NCI-H524 treated with DMSO at 0.1 percent for 48 hours (cell line): ENCODE results near the gene EGLN1.

ENCODE experiments used
- DNase-seq: peaks from one replicate; lab custom pipeline; 2025; lab: John Stamatoyannopoulos, UW

Gene EGLN1

DNA sequence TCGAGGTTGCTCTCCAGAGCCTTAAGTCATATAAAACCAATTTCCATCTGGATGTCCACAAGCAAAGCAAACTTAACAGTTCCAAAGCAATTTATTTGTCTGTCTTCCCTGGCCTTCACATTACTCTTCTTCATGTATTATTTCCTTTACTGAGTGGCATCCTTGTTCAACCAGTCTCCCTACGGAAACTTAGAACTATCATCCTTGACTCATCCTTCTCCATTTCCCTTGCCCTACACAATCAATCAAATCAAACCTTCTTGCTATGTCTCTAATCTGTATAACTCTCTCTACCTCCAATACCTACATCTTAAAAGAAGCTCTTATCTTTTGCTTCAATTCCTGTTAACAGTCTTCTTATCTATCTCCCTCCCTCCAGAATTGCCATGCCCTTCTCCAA, 25.4 kb downstream of the EGLN1 start:
- DNase-seq = no peak

DNA sequence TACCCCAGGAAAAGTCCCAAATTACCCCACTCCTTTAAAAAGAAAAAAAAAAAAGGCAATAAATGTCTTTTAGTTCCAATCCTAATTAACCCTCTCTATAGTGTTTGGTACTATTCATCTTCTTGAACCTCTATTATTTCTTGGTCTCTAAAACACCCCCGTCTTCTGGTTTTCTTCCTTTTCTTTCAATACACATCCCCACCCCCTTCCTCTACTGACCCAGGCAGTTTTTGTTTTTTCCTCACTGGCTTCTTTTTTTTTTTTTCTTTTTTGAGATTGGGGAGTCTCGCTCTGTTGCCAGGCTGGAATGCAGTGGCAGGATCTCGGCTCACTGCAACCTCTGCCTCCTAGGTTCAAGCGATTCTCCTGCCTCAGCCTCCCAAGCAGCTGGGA, 26.1 kb downstream of the EGLN1 start:
- DNase-seq = no peak

DNA sequence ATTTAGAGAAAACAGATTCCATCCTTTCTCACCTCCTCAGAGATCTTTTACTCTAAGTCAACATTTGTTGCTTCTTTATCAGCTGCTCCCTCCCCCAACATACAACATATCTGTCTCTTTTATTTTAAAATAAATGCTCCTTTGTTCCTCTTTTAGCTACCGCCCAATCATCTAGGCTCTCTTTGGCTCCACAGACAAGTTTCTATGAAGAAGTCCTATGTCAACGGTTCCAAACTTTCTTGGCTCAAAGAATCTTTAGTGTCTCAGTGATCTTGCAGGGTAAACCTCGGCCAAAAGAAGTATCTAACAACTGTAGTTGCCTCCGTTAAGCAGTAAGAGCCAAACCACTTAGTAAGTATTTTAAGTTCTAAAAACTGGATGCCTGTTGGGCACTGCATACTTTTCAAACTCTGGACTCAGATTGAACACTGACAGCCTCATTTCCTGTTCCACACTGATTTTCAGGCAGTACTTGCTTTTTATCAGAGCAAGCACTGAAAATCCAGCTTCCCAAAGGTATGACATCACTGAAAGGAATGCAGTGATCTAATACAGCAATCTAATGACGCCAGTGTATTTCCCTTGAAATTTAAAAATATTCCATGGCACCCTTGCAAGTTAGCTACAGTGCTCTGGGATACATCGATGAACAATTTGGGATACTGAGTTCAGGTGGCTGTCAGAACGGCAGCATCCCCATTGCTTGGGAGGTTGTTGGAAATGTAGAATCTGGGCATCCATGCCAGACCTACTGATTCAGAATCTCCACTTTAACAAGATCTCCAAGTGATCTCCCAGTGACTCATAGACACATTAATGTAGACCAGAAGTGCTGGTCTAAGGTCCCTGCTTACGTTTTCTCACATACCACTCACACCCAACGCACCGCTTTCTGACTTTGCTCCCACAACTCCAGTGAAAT, 26.8 kb downstream of the EGLN1 start:
- no peak for DNase-seq

DNA sequence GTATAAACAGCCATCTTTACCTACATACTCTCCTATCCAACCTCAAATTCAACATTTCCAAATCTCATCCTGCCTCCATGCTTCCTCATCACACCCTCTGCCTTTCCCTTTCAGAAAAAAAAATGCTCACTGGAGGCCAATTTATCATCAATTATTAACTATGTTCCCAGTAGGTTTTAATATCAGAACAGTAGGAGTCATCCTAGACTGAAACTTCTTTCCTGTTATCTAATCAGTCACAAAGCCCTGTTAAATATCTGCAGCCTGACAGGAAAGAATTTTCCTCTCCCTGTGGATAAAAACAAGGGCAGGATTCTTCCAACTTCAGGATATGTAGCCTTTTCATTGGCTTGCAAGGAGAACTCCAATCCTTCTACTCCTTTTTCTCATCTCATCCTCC, 28.4 kb downstream of the EGLN1 start:
- no peak for DNase-seq

DNA sequence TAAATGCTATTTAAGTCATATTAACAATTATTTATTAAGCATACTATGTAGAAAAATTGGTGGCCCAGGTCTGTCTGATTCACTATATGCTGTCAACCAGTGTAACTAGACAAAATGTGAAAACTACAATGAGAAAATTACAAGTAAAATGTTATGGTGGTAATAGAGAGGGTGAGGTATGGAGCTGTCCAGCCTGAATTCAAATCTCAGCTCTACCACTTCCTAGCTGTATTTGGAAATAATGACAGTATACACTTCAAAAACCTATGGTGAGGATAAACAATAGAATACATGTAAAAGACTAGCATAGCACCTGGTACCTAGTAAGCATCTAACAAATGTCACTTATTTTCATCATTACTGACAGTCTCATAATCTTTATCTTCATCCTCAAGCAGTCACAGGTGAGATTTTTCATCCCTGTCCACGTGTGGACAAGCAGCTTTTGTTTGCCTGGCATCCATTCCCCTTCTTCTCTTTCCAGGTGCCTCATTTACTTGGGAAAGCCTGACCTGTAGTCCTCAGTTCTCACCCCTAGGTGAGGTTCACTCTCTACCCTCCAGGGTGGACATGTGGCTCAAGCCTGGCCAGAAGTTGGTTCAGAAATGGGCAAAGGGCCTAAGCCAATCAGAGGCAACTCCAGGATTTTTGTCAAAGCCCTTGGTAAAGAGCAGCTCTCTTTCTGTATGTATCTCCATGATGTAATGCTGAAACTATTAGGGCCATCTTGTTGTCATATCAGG, 29.5 kb downstream of the EGLN1 start:
- DNase-seq = no peak

DNA sequence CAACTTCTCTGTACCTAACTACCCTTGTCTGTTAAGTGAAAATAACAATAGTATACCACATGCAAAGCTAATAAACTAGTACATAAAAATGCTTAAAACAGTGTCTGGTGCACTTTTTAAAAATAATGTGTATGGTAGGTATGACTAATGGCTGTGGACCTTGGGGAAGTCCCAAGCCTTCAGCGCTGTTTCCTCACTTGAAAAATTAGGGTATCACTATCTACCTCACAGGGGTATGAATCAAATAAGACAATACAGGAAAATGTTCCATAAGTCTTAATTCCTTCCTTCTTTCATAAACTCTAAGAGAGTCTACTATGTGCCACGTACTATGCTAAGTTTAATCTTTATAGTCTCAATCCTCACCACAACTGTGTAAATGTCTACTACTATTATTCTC, 32.0 kb downstream of the EGLN1 start:
- no peak for DNase-seq

DNA sequence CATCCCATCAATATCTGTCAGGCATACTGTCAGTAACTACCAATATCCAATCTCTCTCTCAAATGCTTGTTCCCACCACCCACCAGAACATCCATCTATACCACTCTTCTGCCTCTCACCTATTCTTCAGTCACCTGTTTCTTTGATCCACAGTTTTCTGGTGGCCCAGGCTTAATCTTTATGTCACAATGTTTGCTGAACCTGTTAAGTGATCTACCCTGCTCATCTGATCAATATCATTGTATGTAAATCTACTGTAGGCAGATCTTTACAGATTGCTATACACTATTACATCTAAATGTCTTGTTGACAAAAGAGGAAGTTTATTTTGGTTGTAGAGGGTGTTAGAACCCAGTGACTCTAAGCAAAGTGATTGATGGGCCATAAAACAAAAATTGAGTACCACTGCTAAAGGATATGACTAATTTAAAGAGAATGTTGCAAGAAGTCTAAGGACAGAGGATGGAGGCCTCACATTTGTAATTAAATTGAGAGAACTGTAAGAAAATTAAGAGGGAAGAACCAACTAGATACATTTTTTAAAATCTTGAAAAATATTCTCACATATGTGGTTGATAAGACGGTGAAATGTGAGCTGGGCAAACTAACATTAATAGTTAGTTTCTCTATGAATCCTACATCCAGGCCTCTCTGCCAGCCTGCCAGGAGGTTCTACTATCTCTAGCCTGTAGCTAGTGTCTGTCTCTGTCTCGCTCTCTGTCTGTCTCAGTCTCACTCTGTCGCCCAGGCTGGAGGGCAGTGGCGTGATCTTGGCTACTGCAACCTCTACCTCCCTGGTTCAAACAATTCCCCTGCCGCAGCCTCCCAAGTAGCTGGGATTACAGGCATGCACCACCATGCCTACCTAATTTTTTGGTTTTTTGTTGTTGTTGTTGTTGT, 34.1 kb downstream of the EGLN1 start:
- DNase-seq = no peak

DNA sequence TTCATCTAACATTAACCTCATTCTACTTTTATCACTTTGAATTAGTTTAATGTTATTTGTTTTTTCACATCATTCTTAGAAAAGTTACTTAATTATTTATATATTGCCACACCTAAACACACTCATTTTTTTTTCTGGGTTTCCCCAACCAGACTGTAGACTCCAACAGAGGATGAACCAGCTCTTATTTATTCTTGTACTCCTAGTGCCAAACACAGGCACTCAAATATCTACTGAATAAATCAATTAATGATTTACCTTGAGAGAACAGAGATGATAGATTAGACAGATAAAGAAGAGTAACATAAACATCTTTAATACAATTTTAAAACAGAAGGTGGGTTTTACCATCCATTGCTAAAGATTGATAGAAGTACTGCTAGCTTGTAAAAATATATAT, 35.6 kb downstream of the EGLN1 start:
- DNase-seq = no peak

DNA sequence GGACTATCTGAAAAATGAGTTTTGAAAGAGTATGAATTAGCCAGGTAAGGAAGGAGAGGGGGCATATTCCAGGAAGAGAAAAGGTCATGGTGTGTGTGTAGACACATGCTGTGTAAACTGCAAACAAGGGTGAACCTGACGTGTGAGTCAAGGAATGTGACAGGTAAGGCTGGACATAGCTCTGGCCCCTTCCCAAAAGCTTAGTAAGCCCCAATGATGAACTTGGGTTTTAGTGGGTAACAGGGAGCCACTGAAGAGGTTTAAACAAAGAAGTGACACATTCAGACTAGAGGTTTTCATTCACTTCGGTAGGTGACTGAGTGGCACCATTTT, 36.7 kb downstream of the EGLN1 start:
- DNase-seq = no peak

DNA sequence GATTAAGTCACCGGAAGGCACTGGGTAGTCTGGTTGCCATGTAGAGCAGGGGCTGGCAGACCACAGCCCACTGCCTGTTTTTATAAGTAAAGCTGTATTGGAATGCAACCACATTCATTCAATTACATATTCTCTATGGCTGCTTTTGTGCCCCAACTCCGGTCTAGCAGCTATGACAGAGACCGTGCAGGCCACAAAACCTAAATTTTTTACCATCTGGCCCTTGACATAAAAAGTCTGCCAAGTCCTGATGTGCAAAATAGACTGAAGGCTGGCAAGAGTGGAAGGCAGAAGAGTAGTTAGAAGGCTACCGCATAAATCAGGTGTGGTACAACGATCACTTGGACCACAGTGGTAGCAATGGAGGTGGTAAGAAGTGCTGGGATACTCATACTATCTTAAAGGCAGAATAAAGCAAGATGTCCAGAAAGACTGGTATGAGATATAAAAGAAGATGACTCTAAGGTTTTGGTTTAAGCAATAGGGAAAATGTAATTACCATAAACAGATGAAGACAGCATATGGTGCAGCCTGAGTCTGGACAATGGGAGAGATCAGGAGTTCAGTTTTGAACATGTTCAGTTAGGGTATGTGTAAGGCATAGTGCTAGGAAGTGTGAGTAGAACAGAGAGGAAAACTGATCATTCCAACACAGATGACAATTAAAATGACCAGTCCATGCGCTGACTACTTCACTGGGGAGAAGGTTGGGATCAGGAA, 37.2 kb downstream of the EGLN1 start:
- DNase-seq = no peak

DNA sequence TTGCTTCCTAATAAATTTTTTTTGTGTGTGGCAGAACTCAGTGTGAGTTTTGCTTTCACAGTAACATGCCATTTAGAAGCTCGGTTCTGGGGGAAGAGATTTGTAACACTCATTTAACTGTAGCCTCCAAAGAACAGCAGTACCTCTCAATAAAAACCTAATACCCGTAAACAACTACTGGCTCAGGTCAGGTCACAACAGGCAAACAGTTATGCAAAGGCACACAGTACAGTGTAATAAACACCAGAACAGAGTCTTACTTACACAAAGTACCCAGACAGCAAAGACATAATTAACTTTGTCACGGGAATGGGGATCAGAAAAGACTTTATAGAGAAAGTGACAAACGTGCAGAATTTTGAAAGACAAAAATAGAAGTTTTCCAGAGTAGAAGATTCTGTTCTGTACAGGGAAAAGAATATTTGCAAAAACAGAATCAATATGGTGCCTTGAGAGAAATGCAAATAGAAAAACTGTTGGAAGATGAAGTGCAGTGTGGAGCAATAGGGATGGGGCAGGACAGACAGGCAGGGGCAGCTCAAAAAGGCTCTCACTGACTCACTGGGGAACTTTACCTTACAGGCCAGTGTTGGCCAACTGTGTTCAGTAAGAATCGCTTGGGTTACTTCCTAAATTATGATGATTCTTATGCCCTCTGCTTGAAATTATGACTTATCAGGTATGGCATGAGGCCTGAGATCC, 38.8 kb downstream of the EGLN1 start:
- no peak for DNase-seq

DNA sequence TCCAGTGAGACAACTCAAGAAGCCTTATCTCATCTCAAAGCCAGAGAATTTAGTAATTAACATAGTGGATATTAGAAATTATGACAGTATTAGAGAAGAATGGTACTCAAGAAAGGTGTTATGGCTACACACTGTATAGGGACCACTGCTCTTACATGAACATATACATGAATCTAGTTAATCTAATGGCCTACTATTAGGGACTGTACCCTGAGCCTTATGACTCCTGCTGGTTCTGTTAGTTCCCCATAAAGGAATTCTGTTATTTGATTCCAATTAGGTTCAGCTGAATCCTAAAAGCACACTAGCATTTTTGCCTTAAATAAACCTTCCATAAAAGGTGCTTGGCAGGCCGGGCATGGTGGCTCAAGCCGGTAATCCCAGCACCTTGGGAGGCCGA, 39.7 kb downstream of the EGLN1 start:
- DNase-seq = no peak

DNA sequence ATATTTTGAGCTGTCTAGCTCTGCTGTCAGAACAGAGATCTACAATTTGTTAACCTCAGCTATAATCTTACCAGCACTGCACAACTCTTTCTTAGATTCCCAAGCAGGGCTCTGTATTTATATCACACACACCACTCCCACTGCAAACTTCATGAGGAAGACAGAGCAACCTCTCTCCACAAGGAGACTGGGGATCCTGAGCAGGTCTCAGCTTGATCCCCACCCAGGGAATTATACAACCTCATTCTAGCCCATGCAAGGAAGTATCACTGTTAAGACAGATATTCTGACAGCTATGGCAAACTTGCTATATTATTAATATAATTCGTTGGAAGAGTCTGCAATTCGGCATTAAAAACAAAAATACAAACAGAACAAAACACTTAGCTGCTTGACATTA, 40.4 kb downstream of the EGLN1 start:
- no peak for DNase-seq

DNA sequence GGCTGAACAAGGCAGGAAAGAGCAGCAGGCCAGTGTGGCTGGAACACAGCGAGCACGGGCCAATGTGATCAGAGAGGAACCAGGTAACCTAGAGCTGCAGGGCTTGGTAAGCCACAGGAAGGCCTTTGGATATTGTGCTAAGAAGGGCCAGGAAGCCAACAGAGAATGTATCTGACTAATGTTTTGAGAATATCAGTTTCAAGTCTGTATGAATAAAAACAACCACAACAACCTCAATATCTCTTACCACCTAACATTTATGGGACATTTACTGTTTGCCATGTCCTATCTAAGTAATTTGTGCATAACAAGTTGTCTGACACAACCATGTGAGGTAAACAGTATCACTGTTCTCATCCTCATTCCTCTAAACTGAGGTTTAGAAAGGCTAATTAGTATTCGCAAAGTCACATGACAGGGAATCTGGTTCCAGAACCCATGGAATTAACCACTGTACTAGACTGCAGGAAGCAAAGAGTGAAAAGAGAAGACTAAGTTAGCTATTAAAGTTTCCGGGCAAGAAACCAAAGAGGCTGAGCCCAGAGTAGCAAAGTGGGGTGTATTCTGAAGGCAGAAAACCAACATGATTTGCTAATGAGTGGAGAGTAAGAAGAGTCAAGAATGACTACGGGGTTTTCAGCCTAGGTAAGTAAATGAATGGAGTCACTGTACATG, 45.1 kb downstream of the EGLN1 start:
- DNase-seq = no peak

DNA sequence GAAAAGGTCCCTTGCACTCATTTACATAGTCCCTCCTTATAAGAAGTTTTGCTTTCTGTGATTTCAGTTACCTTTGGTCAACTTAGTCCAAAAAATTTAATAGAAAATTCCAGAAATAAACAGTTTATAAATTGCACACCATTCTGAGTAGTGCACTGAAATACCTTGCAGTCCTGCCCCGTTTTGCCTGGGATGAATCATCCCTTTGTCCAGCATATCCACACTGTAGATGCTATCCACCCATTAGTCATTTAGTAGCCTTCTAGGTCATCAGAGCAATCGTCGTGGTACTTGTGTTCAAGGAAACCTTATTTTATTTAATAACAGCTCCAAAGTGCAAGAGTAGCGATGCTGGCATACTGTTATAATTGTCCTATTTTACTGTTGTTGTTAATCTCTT, 46.0 kb downstream of the EGLN1 start:
- DNase-seq = no peak

DNA sequence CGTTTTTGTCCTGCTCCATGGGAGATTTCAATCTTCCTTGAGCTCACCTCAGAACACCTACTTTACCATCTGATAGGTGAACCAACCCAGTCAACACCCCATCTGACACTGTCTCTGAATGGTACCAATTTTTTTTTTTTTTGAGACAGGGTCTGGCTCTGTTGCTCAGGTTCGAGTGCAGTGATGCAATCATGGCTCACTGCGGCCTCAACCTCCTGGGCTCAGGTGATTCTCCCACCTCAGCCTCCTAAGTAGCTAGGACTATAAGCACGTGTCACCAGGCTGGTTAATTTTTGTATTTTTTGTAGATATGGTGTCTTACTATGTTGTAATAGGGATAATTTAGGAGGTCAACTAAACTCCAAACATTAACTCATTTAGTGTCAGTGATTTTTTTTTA, 47.7 kb downstream of the EGLN1 start:
- DNase-seq = no peak

DNA sequence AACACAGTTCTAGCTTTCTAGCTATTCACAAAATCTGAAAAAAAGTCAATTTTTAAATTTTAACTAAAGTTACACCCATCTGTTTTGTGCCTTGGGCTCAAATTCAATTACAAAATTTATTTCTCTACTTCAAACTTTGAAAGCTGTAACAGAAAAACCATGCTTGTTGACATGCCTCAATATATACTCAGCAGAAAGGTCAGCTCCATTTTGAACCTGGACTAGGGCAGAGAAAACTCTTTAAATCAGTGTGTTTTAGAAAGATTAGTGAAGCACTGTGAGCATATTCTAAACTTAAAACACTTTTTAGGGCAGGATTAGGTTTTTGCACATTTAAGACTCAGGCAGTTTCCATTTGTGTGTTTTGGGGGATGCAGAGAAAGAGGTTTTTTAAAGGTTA, 49.6 kb downstream of the EGLN1 start:
- DNase-seq = no peak

DNA sequence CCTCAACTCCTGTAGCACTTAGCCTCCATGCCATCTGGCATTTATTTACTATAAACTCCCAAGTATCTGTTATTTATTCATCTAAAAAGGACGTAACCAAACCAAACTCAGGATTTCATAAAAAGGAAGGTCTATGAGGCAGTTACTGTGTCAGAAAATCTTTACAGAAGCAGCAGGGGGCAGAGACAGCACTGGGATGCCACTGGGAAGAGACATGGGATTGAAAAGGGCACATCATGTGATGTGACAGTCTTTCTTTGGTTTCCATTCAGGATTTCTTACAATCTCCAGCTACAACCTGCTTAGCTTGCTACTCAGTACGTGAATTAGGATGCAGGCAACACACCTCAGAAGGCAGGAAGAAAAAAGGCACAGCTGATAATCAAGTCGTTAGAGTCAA, 52.8 kb downstream of the EGLN1 start:
- no peak for DNase-seq

DNA sequence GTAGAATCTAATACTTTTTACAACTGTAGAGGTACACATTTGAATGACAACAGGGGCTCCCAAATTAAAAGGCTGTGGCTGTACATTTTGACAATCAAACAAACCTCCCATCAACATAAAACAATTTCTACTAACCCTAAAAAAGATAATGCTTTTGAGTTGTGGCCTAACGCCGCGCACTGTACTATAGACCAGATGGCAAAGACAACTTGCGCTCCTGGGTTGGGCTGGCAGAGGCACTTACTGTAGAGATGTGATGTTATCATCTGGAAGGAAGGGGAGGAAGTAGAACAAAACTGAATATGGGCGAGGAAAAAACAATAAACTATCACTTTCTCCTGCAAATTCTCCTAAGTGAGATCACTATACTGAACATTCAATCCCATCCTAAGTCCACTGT, 57.9 kb downstream of the EGLN1 start:
- DNase-seq = no peak

DNA sequence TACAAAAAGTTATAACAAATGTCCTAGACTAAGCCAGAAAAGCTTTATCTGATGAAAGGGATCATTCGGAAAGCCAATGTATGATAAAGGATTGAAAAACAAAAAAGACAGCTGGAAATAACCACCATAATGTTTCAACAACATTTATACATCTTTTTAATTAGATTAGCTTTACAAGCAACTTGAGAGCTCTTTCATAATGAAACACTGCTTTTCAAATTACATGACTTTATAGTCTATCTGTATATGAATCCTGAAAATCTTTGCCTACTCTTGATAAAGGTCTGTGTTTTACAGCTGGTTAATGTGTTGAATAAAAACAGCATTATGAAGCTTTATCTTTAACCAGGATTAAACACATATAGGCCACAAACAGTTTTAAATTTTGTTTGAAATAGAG, 58.5 kb downstream of the EGLN1 start:
- no peak for DNase-seq

DNA sequence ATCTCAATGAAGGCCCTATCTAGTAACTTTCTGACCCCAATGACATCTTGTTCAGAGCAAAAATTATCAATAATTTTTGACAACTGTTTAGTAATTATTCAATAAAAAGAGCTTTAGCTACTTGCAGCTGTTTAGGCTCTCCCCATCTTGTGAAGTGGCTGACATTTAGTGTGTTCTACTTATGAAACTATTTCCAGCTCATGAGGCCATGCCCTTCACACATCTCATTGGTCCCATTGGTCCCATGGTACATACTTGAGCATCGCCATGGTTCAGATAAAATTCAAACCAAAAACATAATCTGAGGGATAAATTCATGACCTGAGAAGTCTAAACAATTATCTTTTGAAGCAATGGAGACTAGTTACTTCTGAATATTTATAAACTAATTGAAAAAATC, 59.8 kb downstream of the EGLN1 start:
- no peak for DNase-seq
